Activated CD4-positive, alpha-beta T cell treated with anti-CD3 and anti-CD28 coated beads, Interleukin-2, amount 50 U/mL, for 4 hours (primary cell): ENCODE results near the gene SYCP2L.

Source experiments
- DNase-seq, 2 experiments: peaks; one replicate each; pipeline ENCODE4 v3.0.0-alpha.2; 2020

The SYCP2L gene

GRCh38 chr6:11011787-11012234 lies 125.0 kb downstream of the SYCP2L start:
- DNase-seq: no peak

GRCh38 chr6:11012295-11012754 lies 125.5 kb downstream of the SYCP2L start:
- DNase-seq: no peak

- DNase-seq: no peak
Observed at GRCh38 chr6:11012976-11013720, 126.3 kb downstream of the SYCP2L start.

GRCh38 chr6:11013721-11014070 lies 126.8 kb downstream of the SYCP2L start:
- DNase-seq: no peak

GRCh38 chr6:11015102-11015501 lies 128.2 kb downstream of the SYCP2L start:
- DNase-seq: no peak

GRCh38 chr6:11016452-11016851 lies 129.6 kb downstream of the SYCP2L start:
- no peak for DNase-seq

GRCh38 chr6:11017090-11017489 lies 130.2 kb downstream of the SYCP2L start:
- no peak for DNase-seq

- DNase-seq: no peak
Observed at GRCh38 chr6:11018225-11018624, 131.4 kb downstream of the SYCP2L start.

- no peak for DNase-seq
Observed at GRCh38 chr6:11021003-11021402, 134.2 kb downstream of the SYCP2L start.

- DNase-seq: no peak
Observed at GRCh38 chr6:11021714-11022113, 134.9 kb downstream of the SYCP2L start.

GRCh38 chr6:11023032-11023431 lies 136.2 kb downstream of the SYCP2L start:
- no peak for DNase-seq
